B cell (primary cell): ENCODE measurements around the gene JARID2. TPM values are rescaled to one million over a fixed set of nuclear protein-coding genes. Genes with fewer than 3 reads are reported as not detected.

Source experiments
- ATAC-seq: fragments of 200-7000 bp; cut with Tn5 transposase; one replicate; pipeline ENCODE4 v1.10.0; 2021; ENCODE audit warnings: low read depth, mild to moderate bottlenecking, moderate number of reproducible peaks, moderate library complexity
- CTCF ChIA-PET: fragments of 350-600 bp; sonication (Branson Sonifier 250); formaldehyde crosslinking; loops from one replicate; lab custom pipeline; 2021; ENCODE audit warnings: antibody characterized with exemption, inconsistent platforms; lab: Charles Lee
- POLR2A ChIA-PET: fragments of 350-600 bp; sonication (Branson Sonifier 250); formaldehyde crosslinking; loops from one replicate; lab custom pipeline; 2021; ENCODE audit warnings: antibody characterized with exemption; lab: Charles Lee
- DNase-seq: peaks from one replicate; pipeline ENCODE4 v3.0.0; 2013
- H2AFZ ChIP-seq: 2 replicates; pipeline ENCODE4 v1.6.1; 2012; ENCODE audit warnings: mild to moderate bottlenecking, low read depth, low read length; ENCODE audit not compliant: insufficient read depth, poor library complexity, severe bottlenecking
- H3K27ac ChIP-seq, 2 donors: 1 replicate in 1 of 2; 2 replicates in 1 of 2; pipeline ENCODE4 v1.5.1; 2012 to 2013; ENCODE audit warnings: low read length in 2 of 2, mild to moderate bottlenecking in 2 of 2, moderate library complexity in 1 of 2
- H3K27me3 ChIP-seq, 4 experiments: fragments of 200-600 bp in 1 of 4; sonication (generic) in 1 of 4; replicated peaks in 1 of 4; 1 replicate in 2 of 4; 2 replicates in 2 of 4; pipeline versions ENCODE4 v1.6.1 to v1.7.0; 2013 to 2016; ENCODE audit warnings: low read length in 3 of 4, mild to moderate bottlenecking in 2 of 4, mixed read lengths in 1 of 4, moderate library complexity in 1 of 4; ENCODE audit not compliant: insufficient read depth in 4 of 4, control insufficient read depth in 3 of 4; ENCODE audit errors: control extremely low read depth in 1 of 4
- H3K36me3 ChIP-seq, 2 experiments: replicated peaks in 1 of 2; 1 replicate in 1 of 2; 2 replicates in 1 of 2; pipeline versions ENCODE4 v1.6.1 to v1.7.1; 2013; ENCODE audit warnings: low read length in 1 of 2; ENCODE audit not compliant: insufficient read depth in 2 of 2, control insufficient read depth in 1 of 2; ENCODE audit errors: control extremely low read depth in 1 of 2, extremely low read depth in 1 of 2
- H3K4me1 ChIP-seq, 2 donors: fragments of 200-600 bp in 1 of 2; sonication (generic) in 1 of 2; 1 replicate in 1 of 2; 2 replicates in 1 of 2; pipeline versions ENCODE4 v1.5.1 to v1.6.1; 2013 to 2017; ENCODE audit warnings: low read length in 2 of 2; ENCODE audit not compliant: control insufficient read depth in 2 of 2, insufficient read depth in 2 of 2
- H3K4me2 ChIP-seq: replicated peaks from 2 replicates; pipeline ENCODE3; 2012; ENCODE audit warnings: mild to moderate bottlenecking, low read depth, low read length; ENCODE audit not compliant: poor library complexity, severe bottlenecking
- H3K4me3 ChIP-seq, 5 experiments: fragments of 200-600 bp in 1 of 5; sonication (generic) in 1 of 5; 1 replicate in 3 of 5; 2 replicates in 2 of 5; pipeline versions ENCODE4 v1.5.1 to v1.7.0; 2011 to 2016; ENCODE audit warnings: low read length in 4 of 5, mild to moderate bottlenecking in 4 of 5, low read depth in 2 of 5, control low read depth in 1 of 5, moderate library complexity in 1 of 5; ENCODE audit not compliant: insufficient read depth in 1 of 5; ENCODE audit errors: control extremely low read depth in 1 of 5, extremely low read depth in 1 of 5
- H3K79me2 ChIP-seq: fragments of 200-600 bp; sonication (generic); one replicate; pipeline ENCODE4 v1.6.0; 2016; ENCODE audit warnings: low read length; ENCODE audit not compliant: control insufficient read depth, insufficient read depth
- H3K9ac ChIP-seq: fragments of 200-600 bp; sonication (generic); 2 replicates; pipeline ENCODE4 v1.6.1; 2017; ENCODE audit warnings: mild to moderate bottlenecking, low read length, moderate library complexity
- H3K9me3 ChIP-seq, 3 donors: one replicate each; pipeline versions ENCODE4 v1.6.1 to v1.7.1; 2013; ENCODE audit warnings: low read length in 2 of 3; ENCODE audit not compliant: control insufficient read depth in 2 of 3, insufficient read depth in 1 of 3; ENCODE audit errors: control extremely low read depth in 1 of 3
- H4K20me1 ChIP-seq: 2 replicates; pipeline ENCODE4 v1.6.0; 2012; ENCODE audit warnings: mild to moderate bottlenecking, low read length; ENCODE audit not compliant: insufficient read depth, control insufficient read depth, poor library complexity, severe bottlenecking
- H3K27ac Mint-ChIP-seq: one replicate; pipeline ENCODE4 v1.8.0; 2021; ENCODE audit warnings: mixed read lengths
- H3K27me3 Mint-ChIP-seq: one replicate; pipeline ENCODE4 v1.8.0; 2021; ENCODE audit warnings: mixed read lengths
- H3K4me1 Mint-ChIP-seq: one replicate; pipeline ENCODE4 v1.8.0; 2021; ENCODE audit warnings: mixed read lengths
- H3K4me3 Mint-ChIP-seq: one replicate; pipeline ENCODE4 v1.8.0; 2021; ENCODE audit warnings: mixed read lengths
- H3K9me3 Mint-ChIP-seq: one replicate; pipeline ENCODE4 v1.8.0; 2022; ENCODE audit warnings: mixed read lengths; ENCODE audit not compliant: insufficient read depth
- EZH2 ChIP-seq: IDR thresholded peaks from 2 replicates; pipeline ENCODE4 v1.6.1; 2012; ENCODE audit warnings: borderline replicate concordance, low read depth, mild to moderate bottlenecking, moderate library complexity, low read length; ENCODE audit not compliant: insufficient read depth, poor library complexity, severe bottlenecking
- WGBS: methylation state at CpG from one replicate; pipeline ENCODE4 v1.1.5; 2013; ENCODE audit warnings: missing lambda C conversion rate; ENCODE audit not compliant: insufficient coverage; 5-methylcytosine and 5-hydroxymethylcytosine counted together
- intact Hi-C: fragments of 100-400 bp; cut with micrococcal nuclease; formaldehyde crosslinking; loops from one replicate; pipeline ENCODE4 v1.10.0; 2022
- polyA plus RNA-seq: library from polyadenylated mRNA; depleted of rRNA; stranded (reverse); fragments of >200 nt; gene quantifications from 2 replicates; pipeline ENCODE4 v1.2.3, GENCODE V29; 2012
- total RNA-seq, 2 donors: library from RNA; stranded (reverse); fragments of 120-200 nt in 1 of 2; gene quantifications; 1 replicate in 1 of 2; 2 replicates in 1 of 2; pipeline versions ENCODE4 v1.2.3 to v1.2.4, GENCODE V29; 2013 to 2022
- TF ChIP-seq, protein P1 (sequence below): fragments of 200-600 bp; IDR thresholded peaks from one replicate; pipeline ENCODE4 v1.8.0; 2022; ENCODE audit warnings: antibody characterized with exemption, mild to moderate bottlenecking

The JARID2 gene
- total and polyA plus RNA-seq, 2 donors (not counting 1 experiment from before 2014, with no cell fraction given) = 11.0 to 58.1 TPM

DNA sequence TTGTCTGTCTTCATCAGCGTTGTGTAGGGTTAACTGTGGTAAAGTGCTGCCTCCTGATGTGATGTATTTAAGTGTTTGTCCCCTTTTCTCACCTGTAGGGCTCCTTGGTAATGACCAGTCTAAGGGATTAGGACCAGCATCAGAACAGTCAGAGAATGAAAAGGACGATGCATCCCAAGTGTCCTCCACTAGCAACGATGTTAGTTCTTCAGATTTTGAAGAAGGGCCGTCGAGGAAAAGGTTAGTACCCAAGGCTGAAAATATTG is 164.2 kb downstream of the JARID2 start:
- intact Hi-C loops = no loop called here
- Histone ChIP-seq H3K27ac (no peak overlapping the region), H3K27me3 (no peaks in the 10 kb centered on the region), H3K4me1 (peaks cover 20 to 33% of the 10 kb centered on the region in 2 donors), H3K4me3 (no peak overlapping the region), H3K9ac (no peak overlapping the region), H3K79me2 (peaks cover 96% of the 10 kb centered on the region), H4K20me1 (peaks cover 63% of the 10 kb centered on the region), H2AFZ (no peak overlapping the region), H3K36me3 (peaks cover 3 to 12% of the 10 kb centered on the region in 2 experiments), H3K9me3 (no peaks in the 10 kb centered on the region), H3K4me2 (no peak overlapping the region)
- H3K27ac Mint-ChIP-seq = peak overlapping the region; percentile 3
- 97% methylated on average over 4 of the region's 5 CpGs for WGBS
- peaks cover 55% of the 10 kb centered on the region for H3K4me1 Mint-ChIP-seq
- ATAC-seq (no peak), DNase-seq (no peak)
- no peaks in the 10 kb centered on the region for H3K27me3 Mint-ChIP-seq
- ChIA-PET CTCF (interaction anchor here (0.6 to 1.6 kb wide), 2 partner anchors 165 to 1536 kb away, joined by 3 read pairs; no protein-coding TSS in a partner anchor), POLR2A (no interaction called here)
- no peaks in the 10 kb centered on the region for H3K9me3 Mint-ChIP-seq
- TF ChIP-seq, protein P1, sequence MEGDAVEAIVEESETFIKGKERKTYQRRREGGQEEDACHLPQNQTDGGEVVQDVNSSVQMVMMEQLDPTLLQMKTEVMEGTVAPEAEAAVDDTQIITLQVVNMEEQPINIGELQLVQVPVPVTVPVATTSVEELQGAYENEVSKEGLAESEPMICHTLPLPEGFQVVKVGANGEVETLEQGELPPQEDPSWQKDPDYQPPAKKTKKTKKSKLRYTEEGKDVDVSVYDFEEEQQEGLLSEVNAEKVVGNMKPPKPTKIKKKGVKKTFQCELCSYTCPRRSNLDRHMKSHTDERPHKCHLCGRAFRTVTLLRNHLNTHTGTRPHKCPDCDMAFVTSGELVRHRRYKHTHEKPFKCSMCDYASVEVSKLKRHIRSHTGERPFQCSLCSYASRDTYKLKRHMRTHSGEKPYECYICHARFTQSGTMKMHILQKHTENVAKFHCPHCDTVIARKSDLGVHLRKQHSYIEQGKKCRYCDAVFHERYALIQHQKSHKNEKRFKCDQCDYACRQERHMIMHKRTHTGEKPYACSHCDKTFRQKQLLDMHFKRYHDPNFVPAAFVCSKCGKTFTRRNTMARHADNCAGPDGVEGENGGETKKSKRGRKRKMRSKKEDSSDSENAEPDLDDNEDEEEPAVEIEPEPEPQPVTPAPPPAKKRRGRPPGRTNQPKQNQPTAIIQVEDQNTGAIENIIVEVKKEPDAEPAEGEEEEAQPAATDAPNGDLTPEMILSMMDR = no peak
- no peak for TF ChIP-seq EZH2
- no peak overlapping the region for H3K4me3 Mint-ChIP-seq

DNA sequence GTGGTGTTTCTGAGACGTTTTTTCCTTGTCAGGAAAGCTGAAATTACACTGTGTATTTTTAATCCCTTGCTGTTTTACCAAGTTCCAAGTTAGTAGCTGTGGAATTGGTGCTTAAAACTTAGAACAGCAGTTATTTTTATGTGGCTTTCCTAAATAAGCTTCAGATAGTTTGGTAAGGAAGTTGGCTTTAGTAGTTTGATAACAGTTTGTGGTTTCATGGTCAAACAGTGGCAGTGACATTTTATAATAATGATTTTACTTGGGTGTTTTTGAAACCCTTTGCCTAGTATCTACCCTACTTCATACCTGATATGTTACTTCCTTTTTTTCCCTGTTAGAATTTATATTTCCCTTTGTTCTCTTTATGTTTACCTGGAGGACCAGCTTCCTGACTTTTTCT is 164.9 kb downstream of the JARID2 start:
- no peaks in the 10 kb centered on the region for H3K9me3 Mint-ChIP-seq
- H3K79me2 ChIP-seq = peaks cover 90% of the 10 kb centered on the region
- no peak overlapping the region for H3K27ac ChIP-seq
- H3K27me3 ChIP-seq = no peaks in the 10 kb centered on the region
- H2AFZ ChIP-seq = no peak overlapping the region
- POLR2A ChIA-PET = no interaction called here
- DNase-seq (no peak), ATAC-seq (no peak)
- peak overlapping the region; percentile 17 for H3K4me3 Mint-ChIP-seq
- CTCF ChIA-PET = interaction anchor here (0.6 to 1.6 kb wide), 4 partner anchors 11 to 1537 kb away, joined by 3 read pairs; no protein-coding TSS in a partner anchor
- WGBS = no CpG with 5 or more reads among the region's 1 CpG
- H3K4me2 ChIP-seq = peak overlapping the region; percentile 7
- no peaks in the 10 kb centered on the region for H3K27me3 Mint-ChIP-seq
- peaks cover 56% of the 10 kb centered on the region for H4K20me1 ChIP-seq
- no peak overlapping the region for H3K9ac ChIP-seq
- no peak overlapping the region for H3K27ac Mint-ChIP-seq
- peaks cover 18 to 33% of the 10 kb centered on the region in 2 donors for H3K4me1 ChIP-seq
- intact Hi-C loops = no loop called here
- no peak overlapping the region for H3K4me3 ChIP-seq
- no peaks in the 10 kb centered on the region for H3K9me3 ChIP-seq
- peaks cover 3 to 12% of the 10 kb centered on the region in 2 experiments for H3K36me3 ChIP-seq
- peaks cover 52% of the 10 kb centered on the region for H3K4me1 Mint-ChIP-seq
- no peak for TF ChIP-seq EZH2
- TF ChIP-seq, protein P1 = no peak
